HG03442 (cell line): ENCODE measurements around the gene SAMD4A.

Source experiments
- ATAC-seq: cut with Tn5 transposase; IDR thresholded peaks from one replicate; pipeline ENCODE4 v1.9.1; 2021; ENCODE audit warnings: mild to moderate bottlenecking, moderate library complexity; ENCODE audit not compliant: unreplicated experiment

The SAMD4A gene

GRCh38 chr14:54812617-54813016, 245.7 kb downstream of the SAMD4A start:
- no peak for ATAC-seq

DNA sequence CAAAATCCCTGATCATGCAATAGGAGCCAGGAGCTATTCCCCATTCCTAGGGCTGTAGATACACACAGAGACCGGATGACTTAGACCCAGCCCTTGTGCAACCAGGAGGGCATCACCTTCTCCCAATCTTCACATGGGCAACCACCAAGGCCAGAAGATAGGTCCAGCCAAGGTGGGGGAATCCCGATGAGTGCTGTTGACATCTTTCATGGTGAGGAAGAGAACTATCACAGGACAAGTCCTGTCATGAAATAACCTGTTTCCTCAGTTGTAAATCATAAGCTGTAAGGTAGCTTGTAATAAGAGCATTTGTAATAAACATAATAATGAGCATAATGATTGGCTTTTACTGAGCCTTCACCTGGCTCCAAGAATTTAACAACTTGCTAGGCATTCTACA, 246.2 kb downstream of the SAMD4A start:
- ATAC-seq: no peak

DNA sequence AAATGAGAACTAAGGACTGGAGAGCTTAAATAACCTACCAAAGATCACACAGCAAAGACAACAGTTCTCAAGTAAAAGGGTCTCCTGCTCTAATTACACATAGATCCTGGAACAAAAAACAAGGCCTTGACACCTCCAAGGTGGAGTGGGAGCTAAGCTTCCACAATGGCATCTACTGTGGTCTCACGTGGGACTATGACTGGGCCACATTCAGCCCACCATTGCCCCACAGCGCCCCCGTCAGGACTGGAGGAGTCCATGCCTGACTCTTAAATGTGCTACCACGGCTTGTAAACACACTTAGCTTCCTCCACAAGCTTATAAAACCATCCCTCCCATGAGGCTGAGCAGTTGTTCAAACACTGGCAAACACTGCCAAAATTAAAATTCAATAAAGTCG, 247.1 kb downstream of the SAMD4A start:
- ATAC-seq: no peak

DNA sequence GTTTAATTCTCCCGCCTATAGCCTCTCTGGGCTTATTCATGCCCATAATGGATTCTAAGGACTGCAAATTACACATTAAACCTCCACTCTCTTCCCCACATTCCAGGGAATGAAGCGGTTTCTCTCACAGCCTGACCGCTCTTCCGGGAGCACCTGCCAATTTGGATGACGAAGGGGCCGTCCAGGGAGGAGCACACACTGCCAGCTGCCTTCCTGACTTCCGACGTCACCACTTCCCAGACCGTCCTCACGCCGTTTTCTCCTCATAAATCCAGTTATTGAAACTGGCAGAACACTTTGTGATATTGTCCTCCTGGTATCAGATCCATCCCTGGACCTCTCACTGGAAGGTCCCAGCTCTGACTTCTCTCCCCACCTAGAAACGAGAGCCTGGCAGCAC, 248.1 kb downstream of the SAMD4A start:
- ATAC-seq: no peak

DNA sequence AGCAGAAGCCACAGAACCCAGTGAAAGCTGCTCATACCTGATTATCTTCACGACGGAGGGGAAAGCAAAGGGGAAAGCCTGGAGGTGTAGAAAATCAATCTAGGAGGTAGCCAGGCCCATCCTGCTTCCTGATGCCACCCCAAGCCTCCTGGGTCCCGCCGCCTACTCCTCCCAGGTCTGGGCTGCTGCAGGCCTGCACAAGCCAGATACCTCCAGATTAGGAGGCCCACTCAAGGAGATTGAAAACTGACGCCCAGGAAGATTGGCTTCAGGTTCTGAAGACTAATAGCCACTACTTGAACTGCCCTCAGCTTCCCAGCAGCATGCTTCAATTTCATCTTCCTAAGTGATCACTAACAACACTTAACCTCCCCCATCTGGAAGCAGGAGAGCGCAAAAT, 248.6 kb downstream of the SAMD4A start:
- ATAC-seq: no peak

GRCh38 chr14:54816450-54816849, 249.5 kb downstream of the SAMD4A start:
- no peak for ATAC-seq

- ATAC-seq: no peak
Measured at GRCh38 chr14:54817506-54817905, 250.6 kb downstream of the SAMD4A start.

GRCh38 chr14:54818201-54819133, 251.5 kb downstream of the SAMD4A start:
- ATAC-seq: no peak

- ATAC-seq: no peak
Measured at GRCh38 chr14:54822685-54823084, 255.8 kb downstream of the SAMD4A start.

DNA sequence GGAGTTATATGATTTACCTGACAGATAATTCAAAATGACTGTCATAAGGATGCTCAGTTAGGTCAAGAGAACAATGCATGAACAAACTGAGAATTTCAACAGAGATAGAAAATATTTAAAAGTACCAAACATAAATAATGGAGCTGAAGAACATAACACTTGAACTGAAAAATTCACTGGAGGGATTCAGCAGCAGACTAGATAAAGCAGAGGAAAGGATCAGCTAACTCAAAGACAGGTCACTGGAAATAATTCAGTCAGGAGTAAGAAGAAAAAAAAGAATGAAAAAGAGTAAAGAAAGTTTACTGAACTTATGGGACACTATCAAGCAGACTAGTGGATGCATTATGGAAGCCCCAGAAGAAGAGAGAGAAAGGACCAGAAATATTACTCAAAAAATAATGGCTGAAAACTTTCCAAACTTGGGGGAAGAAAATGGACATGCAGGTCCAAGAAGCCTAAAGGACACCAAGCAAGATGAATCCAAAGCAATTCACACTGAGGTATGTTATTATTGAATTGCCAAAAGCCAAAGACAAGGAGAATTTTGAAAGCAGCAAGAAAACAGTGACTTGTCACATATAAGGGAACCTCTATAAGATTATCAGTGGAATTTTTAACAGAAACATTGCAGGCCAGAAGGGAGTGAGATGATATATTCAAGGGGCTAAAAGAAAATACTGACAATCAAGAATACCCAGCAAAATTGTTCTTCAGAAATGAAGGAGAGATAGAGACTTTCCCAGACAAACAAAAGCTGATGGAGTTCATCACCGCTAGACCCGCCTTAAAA, 257.0 kb downstream of the SAMD4A start:
- ATAC-seq: no peak

DNA sequence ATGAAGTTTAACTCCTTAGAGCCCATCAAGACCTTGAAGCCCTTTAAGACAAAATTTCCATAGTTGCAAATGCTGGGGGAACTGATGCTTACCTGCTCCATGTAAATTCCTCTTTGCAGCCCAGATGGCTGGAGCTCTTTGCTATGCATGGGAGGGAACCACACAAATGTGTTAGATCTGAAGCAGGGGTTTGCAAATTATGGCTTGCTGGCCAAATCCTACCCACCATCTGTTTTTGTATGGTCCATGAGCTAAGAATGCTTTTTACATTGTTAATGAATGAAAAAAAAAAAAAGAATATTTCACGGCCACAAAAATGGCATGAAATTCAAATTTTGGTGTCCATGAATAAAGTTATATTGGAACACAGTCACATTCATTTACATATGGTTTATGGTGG, 261.1 kb downstream of the SAMD4A start:
- ATAC-seq: no peak

GRCh38 chr14:54829486-54830224, 262.7 kb downstream of the SAMD4A start:
- ATAC-seq: no peak

DNA sequence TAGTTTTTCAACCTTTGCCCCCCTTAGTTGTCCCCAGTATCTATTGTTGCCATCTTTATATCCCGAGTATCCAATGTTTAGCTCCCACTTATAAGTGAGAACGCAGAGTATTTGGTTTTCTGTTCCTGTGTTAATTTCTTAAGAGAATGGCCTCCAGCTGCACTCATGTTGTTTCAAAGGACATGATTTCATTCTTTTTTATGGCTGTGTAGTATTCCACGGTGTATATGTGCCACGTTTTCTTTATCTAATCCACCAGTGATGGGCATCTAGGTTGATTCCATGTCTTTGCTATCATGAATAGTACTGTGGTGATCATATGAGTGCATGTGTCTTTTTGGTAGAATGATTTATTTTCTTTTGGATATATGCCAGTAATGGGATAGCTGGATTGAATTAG, 263.7 kb downstream of the SAMD4A start:
- ATAC-seq: no peak

DNA sequence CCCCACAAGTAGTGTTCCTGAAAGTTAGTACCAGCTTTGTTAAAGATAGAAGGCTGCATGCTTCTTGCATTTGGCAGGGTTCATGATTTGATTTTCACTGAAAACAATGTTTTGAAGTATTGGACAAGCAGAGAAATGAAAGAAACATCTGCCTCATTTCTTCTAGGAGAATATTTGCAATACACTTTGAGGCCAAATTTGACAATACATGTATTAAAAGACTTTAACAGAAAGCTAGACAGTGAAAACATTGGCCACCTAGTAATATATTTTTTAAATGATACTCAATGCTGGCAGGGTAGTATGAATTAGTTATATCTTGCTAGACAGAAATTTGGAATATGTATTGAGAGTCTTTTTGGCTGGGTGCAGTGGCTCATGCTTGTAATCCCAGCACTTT, 267.2 kb downstream of the SAMD4A start:
- no peak for ATAC-seq

DNA sequence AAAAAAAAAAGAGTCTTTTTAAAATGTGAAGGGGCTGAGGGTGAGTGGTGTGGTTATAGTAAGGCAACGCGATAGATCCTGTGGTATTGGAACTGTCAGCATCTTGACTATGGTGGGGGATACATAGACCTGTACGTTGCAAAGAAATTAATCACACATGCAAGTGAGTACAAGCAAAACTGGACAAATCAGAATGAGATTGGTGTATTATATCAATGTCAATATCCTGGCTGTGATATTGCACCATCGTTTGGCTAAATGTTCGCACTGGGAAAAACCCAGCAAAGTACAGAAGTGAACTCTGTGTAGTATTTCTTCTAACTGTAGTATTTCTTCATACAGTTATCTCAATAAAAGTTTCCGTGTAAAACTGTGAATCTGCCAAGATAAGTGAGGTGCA, 267.8 kb downstream of the SAMD4A start:
- ATAC-seq: no peak

GRCh38 chr14:54836231-54836630, 269.3 kb downstream of the SAMD4A start:
- ATAC-seq: no peak

- no peak for ATAC-seq
Measured at GRCh38 chr14:54837508-54838149, 270.7 kb downstream of the SAMD4A start.

DNA sequence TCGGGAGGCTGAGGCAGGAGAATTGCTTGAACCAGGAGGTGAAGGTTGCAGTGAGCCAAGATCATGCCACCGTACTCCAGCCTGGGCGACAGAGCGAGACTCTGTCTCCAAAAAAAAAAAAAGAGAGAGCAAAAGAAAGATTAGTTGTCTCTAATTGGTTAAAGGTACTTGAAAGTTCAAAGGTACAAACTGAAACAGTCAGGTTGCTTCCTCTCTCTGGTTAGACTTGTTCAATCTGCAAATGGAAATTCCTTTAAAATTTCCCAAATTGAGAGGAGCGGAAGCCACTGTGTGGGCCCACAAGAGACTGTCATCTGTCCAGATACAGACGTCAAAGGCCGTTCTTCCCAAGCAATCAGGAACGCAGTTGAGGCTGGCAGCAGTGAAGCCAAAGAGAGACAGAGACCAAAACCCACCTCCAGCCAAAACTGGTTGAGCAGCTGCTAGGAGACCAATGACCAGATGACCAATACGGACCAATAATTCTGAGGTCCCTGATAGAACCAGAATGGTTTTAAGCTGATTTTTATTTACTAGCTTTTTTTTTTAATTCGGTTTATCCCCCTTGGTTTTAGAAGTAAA, 272.1 kb downstream of the SAMD4A start:
- ATAC-seq: no peak

DNA sequence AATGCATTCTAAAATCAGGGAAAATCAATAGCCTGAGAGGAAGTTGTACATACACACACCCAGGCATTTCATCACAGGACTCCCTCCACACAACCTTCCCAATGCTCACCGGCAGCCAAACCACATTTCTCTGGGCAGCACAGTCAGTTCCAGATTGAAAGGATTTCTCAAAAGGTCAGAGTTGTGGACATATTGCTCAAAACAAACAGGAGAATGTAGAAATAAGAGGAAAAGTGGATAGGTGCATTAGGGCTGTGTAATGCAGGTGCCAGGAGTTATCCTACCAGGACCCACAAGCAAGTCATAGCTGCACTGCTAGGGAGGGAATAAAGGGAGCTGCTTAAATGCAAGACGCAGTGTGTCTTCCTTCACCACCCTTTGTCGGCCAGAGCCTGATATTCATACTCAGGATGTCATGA, 272.8 kb downstream of the SAMD4A start:
- ATAC-seq: no peak

- no peak for ATAC-seq
Measured at GRCh38 chr14:54840336-54840735, 273.4 kb downstream of the SAMD4A start.
